22Rv1 (cell line): ENCODE measurements around the gene DNTTIP2.

ENCODE experiments used
- ZFX ChIP-seq: fragments of 450-650 bp; IDR thresholded peaks from 2 replicates; pipeline ENCODE4 v1.6.1; 2017; ENCODE audit warnings: antibody characterized with exemption, borderline replicate concordance
- TF ChIP-seq, protein P1 (sequence below): fragments of 450-650 bp; IDR thresholded peaks from 2 replicates; pipeline ENCODE4 v1.5.1; 2017; ENCODE audit warnings: mild to moderate bottlenecking

DNA sequence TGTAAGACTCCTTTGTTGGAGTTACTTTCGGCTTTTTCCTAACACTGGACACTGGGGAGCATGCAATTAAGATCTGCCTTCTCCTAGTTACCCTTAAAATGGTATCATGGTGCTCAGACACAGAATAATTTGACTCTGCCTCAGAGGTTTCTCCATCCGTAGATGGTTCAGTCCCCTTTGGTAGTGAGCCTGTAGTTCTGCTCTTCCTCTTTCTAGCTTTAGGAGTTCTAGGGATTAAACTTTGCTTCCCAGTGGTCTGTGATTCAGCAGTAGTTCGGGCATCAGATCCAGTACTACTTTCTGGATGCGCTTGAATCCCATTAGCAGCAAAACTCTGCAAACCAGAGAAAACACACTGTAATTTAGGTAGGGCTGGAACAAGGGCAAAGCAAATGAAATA lies 1.5 kb downstream of the DNTTIP2 start:
- TF ChIP-seq, protein P1, sequence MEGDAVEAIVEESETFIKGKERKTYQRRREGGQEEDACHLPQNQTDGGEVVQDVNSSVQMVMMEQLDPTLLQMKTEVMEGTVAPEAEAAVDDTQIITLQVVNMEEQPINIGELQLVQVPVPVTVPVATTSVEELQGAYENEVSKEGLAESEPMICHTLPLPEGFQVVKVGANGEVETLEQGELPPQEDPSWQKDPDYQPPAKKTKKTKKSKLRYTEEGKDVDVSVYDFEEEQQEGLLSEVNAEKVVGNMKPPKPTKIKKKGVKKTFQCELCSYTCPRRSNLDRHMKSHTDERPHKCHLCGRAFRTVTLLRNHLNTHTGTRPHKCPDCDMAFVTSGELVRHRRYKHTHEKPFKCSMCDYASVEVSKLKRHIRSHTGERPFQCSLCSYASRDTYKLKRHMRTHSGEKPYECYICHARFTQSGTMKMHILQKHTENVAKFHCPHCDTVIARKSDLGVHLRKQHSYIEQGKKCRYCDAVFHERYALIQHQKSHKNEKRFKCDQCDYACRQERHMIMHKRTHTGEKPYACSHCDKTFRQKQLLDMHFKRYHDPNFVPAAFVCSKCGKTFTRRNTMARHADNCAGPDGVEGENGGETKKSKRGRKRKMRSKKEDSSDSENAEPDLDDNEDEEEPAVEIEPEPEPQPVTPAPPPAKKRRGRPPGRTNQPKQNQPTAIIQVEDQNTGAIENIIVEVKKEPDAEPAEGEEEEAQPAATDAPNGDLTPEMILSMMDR: no peak
- no peak for TF ChIP-seq ZFX
